ENCODE results near the gene SEC61B.
"Not testable (repeated sequence)": the region's sequence is repeated elsewhere in the genome, so short reads cannot be mapped to it uniquely, and the experiment has no call there.

The SEC61B gene

DNA sequence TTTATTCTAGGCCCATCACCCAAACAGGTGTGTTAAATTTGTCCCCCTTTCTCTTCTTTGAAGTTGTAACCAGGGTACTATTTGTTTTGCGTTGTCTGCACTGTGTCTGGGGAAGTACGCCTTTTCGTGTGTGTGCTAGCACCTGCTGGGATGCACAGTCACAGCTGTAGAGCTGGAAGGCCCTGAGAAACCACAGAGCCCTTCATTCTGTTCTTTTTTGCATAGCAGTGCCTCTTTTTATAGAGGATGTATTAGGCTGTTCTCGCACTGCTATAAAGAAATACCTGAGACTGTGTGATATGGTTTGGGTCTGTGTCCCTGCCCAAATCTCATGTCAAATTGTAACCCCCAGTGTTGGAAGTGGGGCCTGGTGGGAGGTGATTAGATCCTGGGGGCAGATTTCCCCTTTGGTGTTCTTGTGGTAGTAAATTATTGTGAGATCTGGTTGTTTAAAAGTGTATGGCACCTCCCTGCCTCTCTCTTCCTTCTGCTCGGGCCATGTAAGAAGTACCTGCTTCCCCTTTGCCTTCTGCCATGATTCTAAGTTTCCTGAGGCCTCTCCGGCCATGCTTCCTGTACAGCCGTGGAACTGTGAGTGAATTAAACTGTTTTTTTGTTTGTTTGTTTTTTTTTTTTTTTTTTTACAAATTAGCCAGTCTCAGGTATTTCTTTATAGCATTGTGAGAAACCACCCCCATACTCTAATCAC, 14.0 kb downstream of the SEC61B start:
- no peak for DNase-seq (ENCODE audit: low read depth in 1 of 2, low spot score in 1 of 2)

DNA sequence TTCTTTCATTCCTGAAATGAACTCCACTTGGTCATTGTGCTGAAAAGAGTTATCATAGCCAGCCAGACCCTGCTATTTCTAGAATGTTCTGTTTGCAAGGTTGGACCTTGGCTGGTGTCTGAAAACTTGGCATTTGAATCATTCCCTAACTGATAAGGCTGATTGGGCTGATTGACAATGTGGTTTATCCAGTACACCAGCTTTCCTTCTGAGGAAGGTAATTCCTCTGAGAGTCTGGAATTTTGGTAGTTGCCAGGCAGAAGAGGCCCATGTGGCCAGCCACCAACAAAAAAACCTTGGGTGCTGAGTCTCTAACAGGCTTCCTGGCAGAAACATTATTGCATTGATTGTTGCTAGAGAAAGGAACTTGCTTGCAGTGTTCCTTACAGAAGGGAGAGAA, 15.3 kb downstream of the SEC61B start:
- no peak for DNase-seq (ENCODE audit: low read depth in 1 of 2, low spot score in 1 of 2)

DNA sequence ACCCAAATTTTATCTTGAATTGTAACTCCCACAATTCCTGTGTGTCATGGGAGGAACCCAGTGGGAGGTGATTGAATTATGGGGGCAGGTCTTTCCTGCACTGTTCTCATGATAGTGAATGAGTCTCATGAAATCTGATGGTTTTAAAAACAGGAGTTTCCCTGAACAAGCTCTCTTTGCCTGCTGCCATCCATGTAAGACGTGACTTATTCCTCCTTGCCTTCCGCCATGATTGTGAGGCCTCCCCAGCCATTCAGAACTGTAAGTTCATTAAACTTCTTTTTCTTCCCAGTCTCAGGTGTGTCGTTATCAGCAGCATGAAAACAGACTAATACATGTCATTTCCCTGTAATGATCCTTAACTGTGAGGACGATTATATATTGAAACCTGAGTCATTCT, 15.8 kb downstream of the SEC61B start:
- not testable (repeated sequence) for DNase-seq (ENCODE audit: low read depth in 1 of 2, low spot score in 1 of 2)

DNA sequence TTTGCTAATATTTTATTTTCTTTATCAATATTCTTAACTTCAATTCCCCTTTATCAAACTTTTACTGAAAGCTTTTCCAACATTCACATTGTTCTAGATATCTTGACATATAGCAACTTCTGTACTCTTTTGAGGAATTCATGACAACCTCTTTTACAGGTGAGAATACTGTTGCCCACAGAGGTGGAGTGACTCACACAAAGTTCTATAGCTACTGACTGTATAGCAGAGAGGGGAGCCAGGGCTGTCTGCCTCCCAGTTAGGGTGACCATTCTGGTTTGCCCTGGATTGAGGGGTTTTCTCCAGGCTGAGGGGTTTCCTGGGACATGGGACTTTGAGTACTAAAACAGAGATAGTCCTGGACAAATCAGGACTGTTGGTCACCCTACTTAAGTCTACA, 16.2 kb downstream of the SEC61B start:
- no peak for DNase-seq (ENCODE audit: low read depth in 1 of 2, low spot score in 1 of 2)

DNA sequence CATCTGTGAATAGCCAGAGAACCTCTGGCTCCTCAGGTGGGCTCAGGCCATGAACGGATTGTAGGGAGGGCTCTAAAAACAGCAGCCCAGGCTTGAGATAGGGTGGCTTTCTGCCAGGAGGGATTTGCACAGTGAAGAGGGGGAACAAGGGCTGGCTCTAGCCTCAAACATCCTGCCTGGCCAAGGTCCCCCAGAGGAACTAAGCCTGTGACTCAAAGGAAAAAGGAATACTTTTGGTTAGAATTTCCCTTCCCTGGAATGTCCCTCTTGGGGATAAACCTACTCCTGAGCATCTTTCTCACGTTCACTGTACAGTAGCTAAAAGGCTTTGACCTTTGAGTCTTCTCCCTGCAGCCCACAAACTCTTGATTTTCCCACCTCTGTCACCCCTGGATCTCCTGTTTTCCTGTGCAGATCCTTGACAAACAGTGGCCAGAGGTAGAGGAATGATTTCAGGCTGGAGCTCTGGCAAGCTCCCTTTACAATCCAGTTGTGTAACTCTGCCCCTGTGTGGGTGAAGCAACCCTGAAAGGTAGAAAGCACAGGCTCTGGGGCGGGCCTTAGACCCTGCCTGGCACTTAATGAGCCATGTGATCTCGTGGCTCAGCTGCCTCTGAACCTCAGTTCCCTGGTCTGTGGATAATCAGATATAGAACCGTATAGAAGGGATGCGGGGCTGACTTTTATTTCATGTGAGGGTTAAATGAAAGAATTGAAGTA, 17.4 kb downstream of the SEC61B start:
- DNase-seq (ENCODE audit: low read depth in 1 of 2, low spot score in 1 of 2) = no peak

DNA sequence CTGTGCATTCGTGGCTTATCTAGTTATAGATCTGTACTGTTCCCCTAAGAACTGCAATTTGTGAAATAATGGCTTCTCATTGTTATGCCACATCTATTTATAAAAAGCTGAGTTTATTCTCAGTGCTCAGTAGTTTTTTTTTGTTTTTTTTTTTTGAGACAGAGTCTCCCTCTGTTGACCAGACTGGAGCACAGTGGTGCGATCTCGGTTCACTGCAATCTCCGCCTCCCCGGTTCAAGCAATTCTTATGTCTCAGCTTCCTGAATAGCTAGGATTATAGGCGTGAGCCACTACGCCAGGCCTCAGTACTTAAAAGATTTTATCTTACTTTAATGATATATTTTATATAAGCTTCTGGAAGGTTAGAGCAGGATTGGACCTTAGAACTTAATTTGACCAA, 19.0 kb downstream of the SEC61B start:
- no peak for DNase-seq (ENCODE audit: low read depth in 1 of 2, low spot score in 1 of 2)

DNA sequence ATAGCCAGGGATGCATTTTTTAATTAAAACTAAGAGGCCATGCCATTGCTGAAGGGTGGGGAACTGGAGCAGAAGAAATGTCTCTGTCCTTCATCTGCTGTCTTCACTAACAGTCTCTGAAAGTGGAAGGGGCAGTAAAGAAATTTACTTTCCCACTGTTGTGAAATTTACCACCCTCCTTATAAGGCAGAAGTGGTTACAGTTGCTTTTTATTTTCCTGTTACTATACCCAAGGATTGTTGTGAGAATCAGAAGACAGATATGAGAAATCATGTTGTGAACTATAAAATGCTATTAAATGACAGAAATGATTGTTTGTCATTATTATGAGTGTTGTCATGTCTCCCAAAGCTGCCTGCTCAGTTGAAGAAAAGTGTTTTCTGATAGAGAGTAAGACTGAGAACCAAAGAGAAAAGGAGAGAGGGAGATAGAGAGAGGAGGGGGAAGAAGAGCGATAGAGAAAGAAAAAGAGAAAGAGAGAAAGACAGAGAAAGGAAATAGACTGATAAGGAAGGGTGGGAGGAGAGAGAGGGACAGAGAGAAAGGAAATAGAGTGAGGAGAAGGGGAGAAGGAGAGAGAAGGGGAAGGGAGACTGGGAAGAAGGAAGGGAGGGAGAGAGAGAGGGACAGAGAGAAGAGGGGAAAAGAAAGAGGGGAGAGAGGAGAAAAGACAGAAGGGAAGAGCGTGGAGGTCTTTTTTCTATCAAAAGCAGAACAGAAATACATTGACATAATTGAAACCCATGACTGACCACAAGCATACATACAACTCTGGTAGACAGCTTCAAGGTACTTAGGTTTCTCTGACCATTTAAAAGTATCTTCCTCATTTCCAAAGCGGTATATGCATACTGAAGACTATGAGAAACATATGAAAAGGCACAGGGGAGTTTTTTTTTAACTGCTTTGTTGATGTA, 22.5 kb downstream of the SEC61B start:
- no peak for DNase-seq (ENCODE audit: low read depth in 1 of 2, low spot score in 1 of 2)

DNA sequence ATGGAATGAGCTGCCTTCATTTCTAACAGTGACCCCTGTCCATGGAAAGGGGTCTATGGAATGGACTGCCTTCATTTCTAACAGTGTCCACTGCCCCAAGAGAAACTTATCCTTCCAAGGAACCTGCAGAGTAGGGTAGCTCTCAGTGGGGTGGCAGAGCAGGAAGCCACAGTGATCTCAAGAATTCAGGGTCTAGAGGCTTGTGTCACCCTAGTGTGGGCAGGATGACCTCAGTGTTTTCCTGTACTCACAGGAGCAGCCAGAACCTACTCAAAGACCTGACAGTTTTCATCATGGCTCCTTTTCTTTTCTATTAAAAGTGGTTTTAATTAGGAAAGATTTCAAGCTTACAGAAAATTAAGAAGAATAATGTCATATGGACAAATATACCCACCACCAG, 27.5 kb downstream of the SEC61B start:
- no peak for DNase-seq (ENCODE audit: low read depth in 1 of 2, low spot score in 1 of 2)

DNA sequence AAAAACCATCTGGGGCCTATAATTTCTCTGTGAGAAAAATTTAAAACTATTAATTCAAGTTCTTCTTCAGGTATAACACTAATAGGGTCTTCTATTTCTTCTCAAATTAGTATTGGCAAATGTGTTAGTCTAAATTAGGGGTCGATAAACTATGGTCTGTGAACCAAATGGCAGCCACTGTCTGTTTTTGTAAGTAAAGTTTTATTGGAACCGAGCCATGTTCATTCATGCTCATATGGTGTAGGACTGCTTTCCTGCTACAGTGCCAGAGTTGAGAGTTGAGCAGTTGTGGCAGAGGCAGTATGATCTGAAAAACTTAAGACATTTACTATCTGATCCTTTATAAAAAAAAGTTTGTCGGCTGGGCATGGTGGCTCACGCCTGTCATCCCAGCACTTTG, 29.1 kb downstream of the SEC61B start:
- DNase-seq (ENCODE audit: low read depth in 1 of 2, low spot score in 1 of 2) = no peak

DNA sequence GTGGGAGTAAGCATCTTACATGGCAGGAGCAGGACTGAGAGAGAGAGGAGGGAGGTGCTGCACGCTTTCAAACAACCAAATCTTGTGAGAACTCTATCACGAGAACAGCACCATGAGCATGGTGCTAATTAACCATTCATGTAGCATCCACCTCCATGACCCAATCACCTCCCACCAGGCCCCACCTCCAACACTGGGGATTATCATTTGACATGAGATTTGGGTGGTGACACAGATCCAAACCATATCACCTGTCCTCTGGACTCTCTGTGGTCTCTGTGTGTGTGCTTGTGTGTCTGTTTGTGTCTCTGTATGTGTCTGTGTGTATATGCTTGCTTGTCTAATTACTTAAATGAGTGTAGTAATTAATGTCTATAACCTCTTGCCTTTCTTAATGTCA, 31.1 kb downstream of the SEC61B start:
- no peak for DNase-seq (ENCODE audit: low read depth in 1 of 2, low spot score in 1 of 2)

DNA sequence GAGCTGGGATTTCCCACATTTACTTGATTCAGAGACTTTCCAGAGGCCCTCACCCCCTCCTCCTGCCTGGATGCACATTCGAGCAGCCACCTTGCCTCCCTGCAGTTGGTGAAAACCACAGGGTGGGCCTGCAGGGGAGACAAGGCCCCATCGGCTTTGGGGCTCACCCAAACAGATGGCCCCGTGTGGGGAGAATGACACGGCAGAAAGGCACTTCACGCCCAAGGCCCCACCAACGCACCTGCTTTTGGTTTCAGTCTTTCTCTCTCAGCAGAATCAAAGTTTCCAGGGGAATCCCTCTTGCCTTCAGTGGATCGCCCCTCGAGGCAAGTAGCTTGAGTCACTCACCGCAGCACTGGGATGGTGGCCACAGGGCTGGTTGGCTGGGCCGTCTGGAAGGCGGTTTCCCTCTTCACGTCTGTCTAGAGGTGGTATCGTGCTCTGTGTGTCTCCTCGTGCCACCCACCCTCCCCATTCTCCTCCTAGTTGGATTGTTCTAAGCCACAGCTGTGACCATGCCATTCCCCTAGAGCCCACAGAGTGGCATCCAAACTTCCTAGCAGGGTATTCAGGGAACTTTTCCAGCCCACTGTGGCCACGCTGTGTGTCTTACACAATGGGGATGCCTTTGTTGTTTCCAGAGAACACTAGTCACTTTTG, 31.8 kb downstream of the SEC61B start:
- DNase-seq (ENCODE audit: low read depth in 1 of 2, low spot score in 1 of 2) = peak in 1 of 2 donors; percentile 60

DNA sequence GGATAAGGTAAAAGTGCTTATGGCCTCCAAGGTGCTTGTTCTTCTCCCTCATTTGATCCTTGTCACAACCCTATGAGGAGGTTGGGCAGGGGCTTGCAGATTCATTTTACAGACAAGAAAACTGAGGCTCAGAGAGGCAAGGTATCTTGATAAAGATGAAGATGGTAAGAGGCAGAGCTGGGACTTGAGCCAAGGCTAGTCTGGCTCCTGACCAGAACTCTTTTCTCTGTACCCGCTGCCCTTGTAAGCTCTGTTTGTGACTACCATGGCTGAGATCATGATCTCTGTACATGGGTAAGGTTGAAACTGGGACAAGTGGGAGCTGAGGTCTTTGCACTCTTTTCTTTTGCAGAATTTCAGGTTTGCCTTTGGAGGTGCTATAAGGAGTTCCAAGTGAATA, 33.6 kb downstream of the SEC61B start:
- DNase-seq (ENCODE audit: low read depth in 1 of 2, low spot score in 1 of 2) = no peak

DNA sequence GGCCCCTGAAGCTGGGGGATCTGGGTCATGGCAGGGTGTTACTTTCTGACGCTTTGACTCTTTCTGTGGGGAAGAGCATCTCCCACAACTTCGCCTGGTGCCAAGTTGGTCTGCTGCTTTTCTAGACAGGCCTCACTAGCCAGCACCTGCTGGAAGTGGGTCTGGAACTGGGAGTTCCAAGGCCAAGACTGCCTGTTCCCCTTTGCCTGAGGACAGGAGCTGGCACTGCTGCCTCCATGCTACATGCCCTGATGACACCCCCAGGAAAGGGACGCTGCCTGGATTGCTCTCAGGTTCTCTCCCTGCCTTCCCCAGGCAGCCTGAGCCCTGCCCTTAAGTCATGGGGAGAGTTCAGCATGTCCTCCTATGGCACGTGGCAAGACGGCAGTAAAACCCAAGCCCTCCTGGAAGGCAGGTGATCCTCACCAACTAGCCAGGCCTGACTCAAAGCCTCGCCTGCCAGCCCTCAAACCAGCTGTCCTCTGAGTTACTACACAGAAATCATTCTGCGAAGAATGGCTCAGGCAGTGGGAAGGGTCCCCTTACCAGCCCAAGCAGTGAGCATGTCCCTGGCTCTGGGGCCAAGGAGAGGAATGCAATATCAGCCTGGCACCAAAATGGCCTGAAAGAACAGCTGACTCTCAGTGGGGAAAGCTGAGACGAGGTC, 35.8 kb downstream of the SEC61B start:
- DNase-seq (ENCODE audit: low read depth in 1 of 2, low spot score in 1 of 2) = no peak

DNA sequence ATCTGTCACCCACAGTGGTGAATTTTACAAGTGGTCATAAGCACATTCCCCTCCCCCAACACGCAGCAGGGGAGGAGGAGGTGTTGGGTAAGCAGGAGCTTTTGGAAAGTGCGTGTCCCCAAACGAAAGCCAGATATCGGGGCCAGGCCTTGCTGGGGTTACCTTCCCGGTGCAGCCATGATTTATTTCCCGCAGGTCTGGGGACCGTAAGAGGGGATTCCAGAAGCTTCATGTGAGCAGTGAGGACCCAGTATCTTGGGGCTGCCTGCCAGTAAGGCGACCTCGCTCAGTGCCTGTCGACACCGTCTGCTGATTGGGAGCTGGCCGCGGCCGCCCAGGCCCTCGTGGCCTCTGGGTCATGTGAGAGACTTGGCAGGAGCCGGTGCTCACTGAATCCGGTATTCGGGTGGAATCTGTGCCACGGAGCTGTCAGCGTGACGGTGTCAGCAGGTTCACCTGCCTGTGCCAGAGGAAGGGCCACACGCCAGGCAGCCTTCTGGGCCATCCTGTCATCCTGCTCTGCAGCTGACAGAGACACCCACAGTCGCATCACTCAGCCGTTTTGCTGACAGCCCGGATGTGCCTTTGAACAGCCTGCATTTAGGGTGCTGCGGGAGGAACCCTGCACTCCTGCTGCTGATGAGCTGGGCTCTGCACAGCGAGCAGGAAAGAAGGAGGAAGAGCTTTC, 37.3 kb downstream of the SEC61B start:
- peak in 1 of 2 donors; percentile 21 for DNase-seq (ENCODE audit: low read depth in 1 of 2, low spot score in 1 of 2)

DNA sequence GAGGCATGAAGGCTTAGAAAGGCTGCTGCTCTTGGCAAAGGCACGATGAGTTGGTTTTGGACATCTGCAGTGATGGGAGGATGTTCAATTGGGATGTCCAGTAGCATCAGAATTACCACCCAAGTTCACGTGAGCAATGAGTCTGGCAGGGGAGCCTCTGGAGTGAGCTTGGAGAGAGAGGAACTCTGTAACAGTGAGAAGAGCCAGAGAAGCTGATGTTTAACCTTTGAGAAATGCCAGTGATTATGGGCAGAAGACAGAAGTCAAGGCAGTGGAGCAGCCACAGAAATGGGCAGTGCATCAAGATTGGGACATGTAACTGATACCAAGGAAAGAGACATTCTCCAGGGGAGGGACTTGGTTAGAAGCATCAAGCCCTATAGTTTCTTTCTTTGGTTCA, 39.8 kb downstream of the SEC61B start:
- no peak for DNase-seq (ENCODE audit: low read depth in 1 of 2, low spot score in 1 of 2)

DNA sequence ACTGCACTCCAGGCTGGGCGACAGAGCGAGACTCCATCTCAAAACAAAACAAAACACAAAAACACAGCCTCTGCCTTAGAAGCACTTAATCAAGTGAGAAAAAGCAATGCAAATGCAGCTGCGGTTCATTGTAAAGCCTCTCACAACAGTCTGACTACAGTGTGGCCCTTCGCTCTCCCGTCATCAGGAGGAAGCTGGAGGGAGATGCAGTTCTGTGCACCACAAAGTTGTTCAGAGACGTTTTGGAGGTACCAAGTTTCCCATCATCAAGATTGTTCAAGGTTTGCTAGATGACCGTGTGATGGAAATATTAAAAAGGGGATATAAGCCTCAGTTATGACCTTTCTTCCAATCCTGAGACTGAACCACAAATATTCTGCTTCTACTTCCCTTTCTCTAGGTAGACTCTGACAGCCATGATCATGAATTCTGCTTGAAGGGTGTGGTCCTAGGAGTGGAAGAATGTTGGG, 40.9 kb downstream of the SEC61B start:
- no peak for DNase-seq (ENCODE audit: low read depth in 1 of 2, low spot score in 1 of 2)

DNA sequence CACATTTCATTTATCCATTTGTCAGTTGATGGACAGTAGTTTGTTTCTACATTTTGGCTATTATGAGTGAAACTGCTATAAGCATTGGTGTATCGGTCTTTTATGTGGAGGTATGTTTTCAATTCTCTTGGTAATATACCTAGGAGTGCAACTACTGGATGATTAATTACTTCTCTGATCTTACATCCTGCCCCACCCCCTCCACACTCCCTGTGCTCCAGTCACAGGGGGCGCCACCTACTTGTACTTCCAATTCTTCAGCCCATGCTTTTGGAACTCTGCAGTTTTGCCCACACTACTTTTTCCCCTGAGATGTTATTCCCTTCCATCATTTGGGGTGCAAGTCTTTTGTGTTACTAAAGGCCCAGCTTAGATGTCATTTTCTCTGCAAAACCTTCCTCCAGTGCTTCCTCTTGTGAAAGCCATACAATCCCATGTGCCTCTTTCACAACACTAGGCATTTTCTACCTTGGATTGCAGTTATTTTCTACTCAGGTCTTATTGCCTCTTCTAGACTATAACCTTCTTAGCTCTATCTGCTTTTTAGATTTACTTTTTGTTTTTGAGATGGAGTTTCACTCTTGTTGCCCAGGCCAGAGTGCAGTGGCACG, 42.1 kb downstream of the SEC61B start:
- no peak for DNase-seq (ENCODE audit: low read depth in 1 of 2, low spot score in 1 of 2)

DNA sequence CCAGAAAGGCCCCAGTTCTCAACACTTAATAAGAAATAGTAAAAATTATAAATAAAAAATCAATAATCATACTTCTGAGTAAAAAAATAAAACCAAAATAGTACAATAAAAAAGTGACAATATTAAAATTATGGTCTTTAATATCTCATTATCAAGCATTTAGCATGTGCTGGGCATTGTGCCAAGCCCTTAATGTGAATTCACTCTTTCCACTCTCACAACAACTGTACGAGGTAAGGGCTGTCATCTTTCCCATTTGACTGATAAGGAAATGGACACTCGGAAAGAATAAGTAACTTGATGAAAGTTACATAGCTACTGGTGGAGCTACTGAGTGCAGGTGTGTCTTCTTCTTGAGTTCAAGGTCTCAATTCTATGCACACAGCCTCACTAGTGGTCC, 43.6 kb downstream of the SEC61B start:
- DNase-seq (ENCODE audit: low read depth in 1 of 2, low spot score in 1 of 2) = no peak

DNA sequence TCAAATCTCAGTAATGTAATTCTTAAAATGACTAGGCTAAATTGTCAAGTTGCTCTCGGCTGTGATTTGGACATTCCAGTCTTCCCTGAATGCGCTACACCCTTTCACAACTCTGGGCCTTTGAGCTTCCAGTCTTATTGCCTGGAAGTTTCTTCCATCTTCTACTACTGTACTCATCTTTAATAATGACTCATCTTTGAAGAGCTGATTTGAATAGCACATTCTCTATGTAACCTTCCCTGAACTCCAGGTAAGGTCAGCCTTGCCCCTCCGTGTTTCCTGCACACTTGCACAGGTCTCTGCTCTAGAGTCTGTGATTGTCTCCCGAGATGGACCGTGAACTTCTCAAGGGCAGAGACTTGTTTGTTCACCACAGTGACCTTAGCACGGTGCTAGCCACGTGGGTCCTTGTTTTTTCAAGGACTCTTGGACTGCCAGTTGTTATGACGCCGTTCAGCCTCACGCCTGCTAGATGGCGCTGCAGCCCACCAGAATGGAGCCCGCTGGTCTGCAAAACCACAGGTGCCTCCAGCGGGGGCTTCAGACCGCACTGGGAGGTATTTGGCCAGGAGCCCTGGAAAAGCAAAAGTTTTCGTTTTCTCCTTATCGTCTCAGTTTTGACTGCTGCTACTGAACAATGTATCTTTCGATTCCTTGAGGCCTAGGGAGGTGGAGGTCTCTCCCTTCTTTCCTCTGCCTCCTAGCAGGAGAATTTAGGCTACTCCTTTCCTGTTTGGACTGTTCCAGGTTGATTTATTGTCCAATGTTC, 44.4 kb downstream of the SEC61B start:
- DNase-seq (ENCODE audit: low read depth in 1 of 2, low spot score in 1 of 2) = peak in 1 of 2 donors; percentile 45

All from stimulated activated CD4-positive, alpha-beta T cell treated with anti-CD3 and anti-CD28 coated beads, Interleukin-15, amount 100 ng/mL, for 1 hour (primary cell).